Measurements from ENCODE around the gene XXYLT1.

- no peak for TF ChIP-seq POLR2A (IDR thresholded peaks at IDR 0.05)
- no peak for TF ChIP-seq CTCF (IDR thresholded peaks at IDR 0.05 in 8 of 11, conservative IDR thresholded peaks at IDR 0.05 in 3 of 11)
These were observed 210.8 kb downstream of the XXYLT1 start for GRCh38 chr3:195060217-195060481.

Data from spleen (tissue), 7 donors.